HepG2 (cell line): Measurements from ENCODE around the gene WDR54. TPM values are rescaled to one million over a fixed set of nuclear protein-coding genes. Genes with fewer than 3 reads are reported as not detected.

Source experiments
- BCL6 ChIP-seq: IDR thresholded peaks from 2 replicates; pipeline ENCODE4 v1.6.1; 2016; ENCODE audit warnings: missing genetic modification reagents, missing compliant biosample characterization
- PHF5A ChIP-seq: IDR thresholded peaks from one replicate; pipeline ENCODE4 v1.6.1; 2018; ENCODE audit warnings: low read depth, missing genetic modification reagents; ENCODE audit not compliant: unreplicated experiment
- RBAK ChIP-seq: sonication (generic); formaldehyde crosslinking; IDR thresholded peaks from 2 replicates; pipeline ENCODE4 v1.5.1; 2020; ENCODE audit warnings: mild to moderate bottlenecking, missing genetic modification reagents
- ZBTB20 ChIP-seq: sonication (generic); formaldehyde crosslinking; IDR thresholded peaks from 2 replicates; pipeline ENCODE4 v1.8.1; 2023; ENCODE audit warnings: missing genetic modification reagents, low read depth, mild to moderate bottlenecking, borderline replicate concordance
- ZNF496 ChIP-seq: sonication (generic); formaldehyde crosslinking; IDR thresholded peaks from 2 replicates; pipeline ENCODE4 v1.8.1; 2023; ENCODE audit warnings: mild to moderate bottlenecking, moderate library complexity, missing genetic modification reagents; ENCODE audit not compliant: insufficient replicate concordance
- ZNF569 ChIP-seq: sonication (generic); formaldehyde crosslinking; IDR thresholded peaks from 2 replicates; pipeline ENCODE4 v1.5.0; 2020; ENCODE audit warnings: mild to moderate bottlenecking, missing genetic modification reagents, moderate library complexity, borderline replicate concordance
- ZSCAN22 ChIP-seq: sonication (generic); formaldehyde crosslinking; IDR thresholded peaks from 2 replicates; pipeline ENCODE4 v1.4.0; 2020; ENCODE audit warnings: mild to moderate bottlenecking, missing genetic modification reagents
- polyA plus RNA-seq, 8 experiments: library from polyadenylated mRNA; depleted of rRNA in 3 of 8; stranded (reverse) in 7 of 8; unstranded in 1 of 8; fragments of >200 nt; fragmentation: Illumina TruSeq in 4 of 8; extraction: Trizol in 4 of 8; gene quantifications; 2 replicates each; pipeline versions ENCODE4 v1.2.1 to v1.2.3, GENCODE V29; 2011 to 2016; ENCODE audit warnings: low read depth in 4 of 8, missing spikeins in 1 of 8, mixed read lengths in 1 of 8; ENCODE audit not compliant: insufficient read depth in 1 of 8
- total RNA-seq, 5 experiments: library from RNA; depleted of rRNA; stranded (reverse); fragments of >200 nt; fragmentation: Illumina TruSeq; extraction: Trizol; gene quantifications; 2 replicates each; pipeline ENCODE4 v1.2.3, GENCODE V29; 2016; ENCODE audit warnings: low read depth in 1 of 5
- TF ChIP-seq, protein P1 (sequence below): sonication (generic); formaldehyde crosslinking; conservative IDR thresholded peaks from 2 replicates; pipeline ENCODE4 v1.4.0; 2020; ENCODE audit warnings: missing genetic modification reagents
- TF ChIP-seq, protein P2 (sequence below): sonication (generic); formaldehyde crosslinking; IDR thresholded peaks from 2 replicates; pipeline ENCODE4 v1.4.0; 2020; ENCODE audit warnings: missing genetic modification reagents, borderline replicate concordance
- TF ChIP-seq, protein P3 (sequence below): IDR thresholded peaks from 2 replicates; pipeline ENCODE4 v1.6.1; 2016; ENCODE audit warnings: missing compliant biosample characterization, missing genetic modification reagents, borderline replicate concordance
- TF ChIP-seq, protein P4 (sequence below): sonication (generic); formaldehyde crosslinking; IDR thresholded peaks from 2 replicates; pipeline ENCODE4 v1.8.0; 2022; ENCODE audit warnings: missing genetic modification reagents, mild to moderate bottlenecking, moderate library complexity, borderline replicate concordance
- TF ChIP-seq, protein P5 (sequence below): sonication (generic); formaldehyde crosslinking; IDR thresholded peaks from 2 replicates; pipeline ENCODE4 v1.9.0; 2021; ENCODE audit warnings: missing genetic modification reagents, borderline replicate concordance
- TF ChIP-seq, protein P6 (sequence below): sonication (generic); formaldehyde crosslinking; IDR thresholded peaks from 2 replicates; pipeline ENCODE4 v1.4.0; 2020; ENCODE audit warnings: missing genetic modification reagents, mild to moderate bottlenecking, borderline replicate concordance
- TF ChIP-seq, protein P7 (sequence below), 2 experiments: sonication (generic) in 1 of 2; formaldehyde crosslinking in 1 of 2; IDR thresholded peaks; 2 replicates each; pipeline versions ENCODE4 v1.4.0 to v1.6.1; 2018 to 2020; ENCODE audit warnings: missing genetic modification reagents in 2 of 2, borderline replicate concordance in 1 of 2, low read depth in 1 of 2, mild to moderate bottlenecking in 1 of 2, missing biosample characterization in 1 of 2

Gene WDR54
- total and polyA plus RNA-seq, 2 of the 13 experiments (the other 11 are each of a cell fraction or from before 2014, with no cell fraction given) = 2.0 to 17.3 TPM

DNA sequence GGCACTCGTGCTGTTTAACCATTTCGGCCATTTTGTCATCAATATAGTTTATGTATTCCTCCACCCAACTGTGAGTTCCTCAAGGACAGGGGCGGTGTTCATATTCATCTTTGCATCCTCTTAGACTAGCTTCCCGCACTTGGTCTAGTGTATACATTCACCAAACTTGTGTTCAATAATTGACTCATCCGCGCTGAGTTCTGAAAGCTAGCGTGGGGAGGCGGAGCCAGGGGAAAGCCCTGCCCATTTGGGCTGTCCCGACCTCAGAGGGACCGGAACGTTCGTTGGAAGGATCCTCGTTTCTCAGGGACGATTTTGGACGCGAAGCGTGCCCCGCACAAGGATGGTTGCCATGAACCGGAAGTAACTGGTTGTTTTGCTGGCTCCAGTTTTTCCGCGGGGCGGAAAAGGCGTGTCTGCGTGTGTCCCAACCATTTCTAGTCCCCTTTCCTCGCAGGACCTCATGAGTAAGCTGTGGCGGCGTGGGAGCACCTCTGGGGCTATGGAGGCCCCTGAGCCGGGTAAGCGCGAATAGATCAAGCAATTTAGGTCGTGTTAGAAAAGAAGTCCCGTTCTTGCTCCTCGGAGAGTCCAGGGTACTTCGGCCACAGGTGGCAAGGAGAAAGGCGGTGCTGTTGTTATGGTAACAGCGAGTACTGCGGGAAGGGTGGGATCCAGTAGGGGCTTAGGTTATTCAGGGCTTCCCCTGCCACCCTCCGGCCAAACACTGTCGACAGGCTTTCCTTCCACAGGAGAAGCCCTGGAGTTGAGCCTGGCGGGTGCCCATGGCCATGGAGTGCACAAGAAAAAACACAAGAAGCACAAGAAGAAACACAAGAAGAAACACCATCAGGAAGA, 33.4 kb downstream of the WDR54 start, which contains the start of gene INO80B (continued):
- TF ChIP-seq RBAK (no peak; the same call in 1 of the 2 replicates), BCL6 (CRISPR knock-in tag) (peak; percentile 82; the same call in 1 of the 2 replicates), ZSCAN22 (CRISPR knock-in tag) (no peak), ZNF496 (CRISPR knock-in tag) (no peak), PHF5A (CRISPR knock-in tag) (peak; percentile 94), ZNF569 (CRISPR knock-in tag) (0 out of 2 replicates have a peak, but pooled peaks have one; percentile 30), ZBTB20 (CRISPR knock-in tag) (peak; percentile 82)
- TF ChIP-seq, protein P1, sequence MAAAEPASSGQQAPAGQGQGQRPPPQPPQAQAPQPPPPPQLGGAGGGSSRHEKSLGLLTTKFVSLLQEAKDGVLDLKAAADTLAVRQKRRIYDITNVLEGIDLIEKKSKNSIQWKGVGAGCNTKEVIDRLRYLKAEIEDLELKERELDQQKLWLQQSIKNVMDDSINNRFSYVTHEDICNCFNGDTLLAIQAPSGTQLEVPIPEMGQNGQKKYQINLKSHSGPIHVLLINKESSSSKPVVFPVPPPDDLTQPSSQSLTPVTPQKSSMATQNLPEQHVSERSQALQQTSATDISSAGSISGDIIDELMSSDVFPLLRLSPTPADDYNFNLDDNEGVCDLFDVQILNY (CRISPR knock-in tag) = no peak
- TF ChIP-seq, protein P2, sequence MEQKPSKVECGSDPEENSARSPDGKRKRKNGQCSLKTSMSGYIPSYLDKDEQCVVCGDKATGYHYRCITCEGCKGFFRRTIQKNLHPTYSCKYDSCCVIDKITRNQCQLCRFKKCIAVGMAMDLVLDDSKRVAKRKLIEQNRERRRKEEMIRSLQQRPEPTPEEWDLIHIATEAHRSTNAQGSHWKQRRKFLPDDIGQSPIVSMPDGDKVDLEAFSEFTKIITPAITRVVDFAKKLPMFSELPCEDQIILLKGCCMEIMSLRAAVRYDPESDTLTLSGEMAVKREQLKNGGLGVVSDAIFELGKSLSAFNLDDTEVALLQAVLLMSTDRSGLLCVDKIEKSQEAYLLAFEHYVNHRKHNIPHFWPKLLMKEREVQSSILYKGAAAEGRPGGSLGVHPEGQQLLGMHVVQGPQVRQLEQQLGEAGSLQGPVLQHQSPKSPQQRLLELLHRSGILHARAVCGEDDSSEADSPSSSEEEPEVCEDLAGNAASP (CRISPR knock-in tag) = peak; percentile 93
- TF ChIP-seq, protein P3, sequence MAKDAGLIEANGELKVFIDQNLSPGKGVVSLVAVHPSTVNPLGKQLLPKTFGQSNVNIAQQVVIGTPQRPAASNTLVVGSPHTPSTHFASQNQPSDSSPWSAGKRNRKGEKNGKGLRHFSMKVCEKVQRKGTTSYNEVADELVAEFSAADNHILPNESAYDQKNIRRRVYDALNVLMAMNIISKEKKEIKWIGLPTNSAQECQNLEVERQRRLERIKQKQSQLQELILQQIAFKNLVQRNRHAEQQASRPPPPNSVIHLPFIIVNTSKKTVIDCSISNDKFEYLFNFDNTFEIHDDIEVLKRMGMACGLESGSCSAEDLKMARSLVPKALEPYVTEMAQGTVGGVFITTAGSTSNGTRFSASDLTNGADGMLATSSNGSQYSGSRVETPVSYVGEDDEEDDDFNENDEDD (CRISPR knock-in tag) = peak; percentile 61; the same call in 1 of the 2 replicates
- TF ChIP-seq, protein P4, sequence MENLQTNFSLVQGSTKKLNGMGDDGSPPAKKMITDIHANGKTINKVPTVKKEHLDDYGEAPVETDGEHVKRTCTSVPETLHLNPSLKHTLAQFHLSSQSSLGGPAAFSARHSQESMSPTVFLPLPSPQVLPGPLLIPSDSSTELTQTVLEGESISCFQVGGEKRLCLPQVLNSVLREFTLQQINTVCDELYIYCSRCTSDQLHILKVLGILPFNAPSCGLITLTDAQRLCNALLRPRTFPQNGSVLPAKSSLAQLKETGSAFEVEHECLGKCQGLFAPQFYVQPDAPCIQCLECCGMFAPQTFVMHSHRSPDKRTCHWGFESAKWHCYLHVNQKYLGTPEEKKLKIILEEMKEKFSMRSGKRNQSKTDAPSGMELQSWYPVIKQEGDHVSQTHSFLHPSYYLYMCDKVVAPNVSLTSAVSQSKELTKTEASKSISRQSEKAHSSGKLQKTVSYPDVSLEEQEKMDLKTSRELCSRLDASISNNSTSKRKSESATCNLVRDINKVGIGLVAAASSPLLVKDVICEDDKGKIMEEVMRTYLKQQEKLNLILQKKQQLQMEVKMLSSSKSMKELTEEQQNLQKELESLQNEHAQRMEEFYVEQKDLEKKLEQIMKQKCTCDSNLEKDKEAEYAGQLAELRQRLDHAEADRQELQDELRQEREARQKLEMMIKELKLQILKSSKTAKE (CRISPR knock-in tag) = no peak
- TF ChIP-seq, protein P5, sequence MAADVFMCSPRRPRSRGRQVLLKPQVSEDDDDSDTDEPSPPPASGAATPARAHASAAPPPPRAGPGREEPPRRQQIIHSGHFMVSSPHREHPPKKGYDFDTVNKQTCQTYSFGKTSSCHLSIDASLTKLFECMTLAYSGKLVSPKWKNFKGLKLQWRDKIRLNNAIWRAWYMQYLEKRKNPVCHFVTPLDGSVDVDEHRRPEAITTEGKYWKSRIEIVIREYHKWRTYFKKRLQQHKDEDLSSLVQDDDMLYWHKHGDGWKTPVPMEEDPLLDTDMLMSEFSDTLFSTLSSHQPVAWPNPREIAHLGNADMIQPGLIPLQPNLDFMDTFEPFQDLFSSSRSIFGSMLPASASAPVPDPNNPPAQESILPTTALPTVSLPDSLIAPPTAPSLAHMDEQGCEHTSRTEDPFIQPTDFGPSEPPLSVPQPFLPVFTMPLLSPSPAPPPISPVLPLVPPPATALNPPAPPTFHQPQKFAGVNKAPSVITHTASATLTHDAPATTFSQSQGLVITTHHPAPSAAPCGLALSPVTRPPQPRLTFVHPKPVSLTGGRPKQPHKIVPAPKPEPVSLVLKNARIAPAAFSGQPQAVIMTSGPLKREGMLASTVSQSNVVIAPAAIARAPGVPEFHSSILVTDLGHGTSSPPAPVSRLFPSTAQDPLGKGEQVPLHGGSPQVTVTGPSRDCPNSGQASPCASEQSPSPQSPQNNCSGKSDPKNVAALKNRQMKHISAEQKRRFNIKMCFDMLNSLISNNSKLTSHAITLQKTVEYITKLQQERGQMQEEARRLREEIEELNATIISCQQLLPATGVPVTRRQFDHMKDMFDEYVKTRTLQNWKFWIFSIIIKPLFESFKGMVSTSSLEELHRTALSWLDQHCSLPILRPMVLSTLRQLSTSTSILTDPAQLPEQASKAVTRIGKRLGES (CRISPR knock-in tag) = no peak
- TF ChIP-seq, protein P6, sequence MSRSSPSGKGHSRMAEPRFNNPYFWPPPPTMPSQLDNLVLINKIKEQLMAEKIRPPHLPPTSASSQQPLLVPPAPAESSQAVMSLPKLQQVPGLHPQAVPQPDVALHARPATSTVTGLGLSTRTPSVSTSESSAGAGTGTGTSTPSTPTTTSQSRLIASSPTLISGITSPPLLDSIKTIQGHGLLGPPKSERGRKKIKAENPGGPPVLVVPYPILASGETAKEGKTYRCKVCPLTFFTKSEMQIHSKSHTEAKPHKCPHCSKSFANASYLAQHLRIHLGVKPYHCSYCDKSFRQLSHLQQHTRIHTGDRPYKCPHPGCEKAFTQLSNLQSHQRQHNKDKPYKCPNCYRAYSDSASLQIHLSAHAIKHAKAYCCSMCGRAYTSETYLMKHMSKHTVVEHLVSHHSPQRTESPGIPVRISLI (CRISPR knock-in tag) = peak; percentile 71; the same call in 1 of the 2 replicates
- TF ChIP-seq, protein P7, sequence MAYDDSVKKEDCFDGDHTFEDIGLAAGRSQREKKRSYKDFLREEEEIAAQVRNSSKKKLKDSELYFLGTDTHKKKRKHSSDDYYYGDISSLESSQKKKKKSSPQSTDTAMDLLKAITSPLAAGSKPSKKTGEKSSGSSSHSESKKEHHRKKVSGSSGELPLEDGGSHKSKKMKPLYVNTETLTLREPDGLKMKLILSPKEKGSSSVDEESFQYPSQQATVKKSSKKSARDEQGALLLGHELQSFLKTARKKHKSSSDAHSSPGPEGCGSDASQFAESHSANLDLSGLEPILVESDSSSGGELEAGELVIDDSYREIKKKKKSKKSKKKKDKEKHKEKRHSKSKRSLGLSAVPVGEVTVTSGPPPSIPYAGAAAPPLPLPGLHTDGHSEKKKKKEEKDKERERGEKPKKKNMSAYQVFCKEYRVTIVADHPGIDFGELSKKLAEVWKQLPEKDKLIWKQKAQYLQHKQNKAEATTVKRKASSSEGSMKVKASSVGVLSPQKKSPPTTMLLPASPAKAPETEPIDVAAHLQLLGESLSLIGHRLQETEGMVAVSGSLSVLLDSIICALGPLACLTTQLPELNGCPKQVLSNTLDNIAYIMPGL (CRISPR knock-in tag; IDR thresholded peaks at IDR 0.05; ENCODE audit: borderline replicate concordance in 1 of 2, low read depth in 1 of 2) = peak; percentile 89 to 93
